ENCODE data around the gene DDX39B.

Gene DDX39B

GRCh38 chr6:31582230-31582643, 40.4 kb upstream of the DDX39B start, which contains the start of gene LTB:
TSS of gene LTB (minus strand) at chr6:31582424. CDS start at chr6:31582417, 7 bp downstream.
- peak within 1 kb of the TSS; percentile 62; the same call in 1 of the 2 replicates for H3K27ac ChIP-seq
- TF ChIP-seq CTCF (conservative IDR thresholded peaks at IDR 0.05) = no peak

GRCh38 chr6:31581434-31582229, 39.8 kb upstream of the DDX39B start:
- H3K27ac ChIP-seq = peak overlapping the region; percentile 62; the same call in 1 of the 2 replicates
- no peak for TF ChIP-seq CTCF (conservative IDR thresholded peaks at IDR 0.05)

DNA sequence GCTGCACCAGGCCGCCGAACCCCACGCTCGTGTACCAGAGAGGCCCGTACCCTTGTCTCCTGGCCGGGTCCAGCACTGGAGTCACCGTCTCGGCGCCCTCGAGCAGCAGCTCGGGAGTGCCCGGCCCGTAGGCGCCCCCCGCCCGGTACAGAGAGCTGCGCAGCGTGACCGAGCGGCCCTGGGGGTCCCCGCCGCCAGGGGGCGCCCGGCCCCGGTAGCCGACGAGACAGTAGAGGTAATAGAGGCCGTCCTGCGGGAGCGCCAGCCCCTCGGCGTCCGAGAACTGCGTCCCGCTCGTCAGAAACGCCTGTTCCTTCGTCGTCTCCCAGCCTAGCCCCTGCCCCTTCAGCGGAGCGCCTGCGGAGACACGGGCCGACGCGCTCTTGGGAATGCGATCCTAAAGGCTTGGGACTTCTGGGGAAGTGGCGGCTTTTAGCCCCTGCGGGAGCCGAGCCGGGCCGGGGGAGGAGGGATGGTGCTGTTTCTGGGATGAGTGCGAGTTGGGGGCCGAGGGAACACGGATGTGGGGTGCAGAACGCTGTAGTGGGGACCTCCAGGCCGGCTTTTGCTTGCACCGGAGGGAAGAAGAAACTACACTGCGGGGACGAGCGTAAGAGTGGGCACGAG, 39.1 kb upstream of the DDX39B start:
- peak overlapping the region; percentile 62; the same call in 1 of the 2 replicates for H3K27ac ChIP-seq

GRCh38 chr6:31580438-31580740, 38.6 kb upstream of the DDX39B start:
- no peak for TF ChIP-seq CTCF (conservative IDR thresholded peaks at IDR 0.05)
- H3K27ac ChIP-seq = peak overlapping the region; percentile 62; the same call in 1 of the 2 replicates

More for the DNA sequence above, 39.1 kb upstream of the DDX39B start:
- peak; percentile 96 for TF ChIP-seq CTCF (conservative IDR thresholded peaks at IDR 0.05)

DNA sequence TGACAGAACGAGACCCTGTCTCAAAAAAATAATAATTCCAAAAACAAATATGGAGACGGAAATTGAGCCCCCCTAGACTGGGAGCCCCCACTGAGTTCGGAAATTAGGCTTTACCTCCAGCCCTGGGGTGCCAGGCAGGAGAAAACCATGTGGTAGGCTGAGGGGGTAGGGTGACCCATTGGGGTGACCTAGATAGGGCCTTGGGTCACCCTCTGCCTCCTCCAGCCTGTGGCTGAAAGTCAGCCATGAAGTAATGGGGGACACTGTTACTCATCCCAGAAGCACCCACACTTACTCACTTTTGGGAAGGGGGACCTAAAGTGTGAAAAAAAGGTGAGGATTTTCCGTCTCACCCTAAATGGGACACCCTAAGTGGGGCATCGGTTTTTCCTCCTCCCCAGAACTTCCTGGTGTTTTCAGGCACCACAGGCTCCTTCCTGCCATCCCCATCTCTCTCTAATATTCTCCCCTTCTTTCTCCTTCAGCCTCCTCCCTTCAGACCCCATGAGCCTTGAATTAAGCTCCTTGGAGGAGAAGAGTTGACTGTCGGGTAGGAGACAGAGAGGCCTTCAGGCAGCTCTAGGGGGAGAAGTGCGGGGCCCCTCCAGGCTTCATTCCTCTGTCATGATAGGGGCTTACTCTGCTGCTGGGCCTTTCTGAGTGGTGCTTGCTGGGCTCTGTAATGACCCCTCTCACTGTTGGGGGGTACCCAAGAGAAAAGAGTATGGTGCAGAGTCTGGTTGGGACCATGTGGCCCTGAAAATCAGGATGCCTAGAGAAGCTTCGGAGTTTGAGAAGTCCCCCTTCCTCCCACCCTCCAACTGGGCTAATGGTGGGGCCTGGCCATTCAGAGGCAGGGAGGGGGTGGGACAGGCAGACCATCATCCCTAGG, 38.0 kb upstream of the DDX39B start:
- no peak overlapping the region for H3K27ac ChIP-seq
- no peak for TF ChIP-seq CTCF (conservative IDR thresholded peaks at IDR 0.05)

GRCh38 chr6:31579119-31579505, 37.3 kb upstream of the DDX39B start:
- no peak for TF ChIP-seq CTCF (conservative IDR thresholded peaks at IDR 0.05)
- H3K27ac ChIP-seq = no peak overlapping the region

Measured in VCaP (cell line).